Measurements from ENCODE around the gene INPP4A.

- TF ChIP-seq CTCF (IDR thresholded peaks at IDR 0.05) (no peak), POLR2AphosphoS5 (IDR thresholded peaks at IDR 0.05) (no peak)
These were observed 123.7 kb downstream of the INPP4A start for GRCh38 chr2:98568161-98568956.

Data from upper lobe of left lung (tissue), 4 donors.